Ascending aorta (tissue), 2 donors: ENCODE measurements around the gene KIF19. TPM values are rescaled to one million over a fixed set of nuclear protein-coding genes. Genes with fewer than 3 reads are reported as not detected.

Experiments
- DNase-seq, 2 donors: peaks; one replicate each; pipeline ENCODE4 v3.0.0-alpha.2; 2019; ENCODE audit warnings: low spot score in 2 of 2
- H3K27ac ChIP-seq, 2 donors: fragments of 200-600 bp; sonication (generic); one replicate each; pipeline ENCODE4 v1.5.1; 2016 to 2017; ENCODE audit warnings: mild to moderate bottlenecking in 1 of 2
- H3K27me3 ChIP-seq: fragments of 200-600 bp; sonication (generic); one replicate; pipeline ENCODE4 v1.5.1; 2017
- H3K36me3 ChIP-seq, 2 donors: fragments of 200-600 bp; sonication (generic); one replicate each; pipeline ENCODE4 v1.5.1; 2016
- H3K4me1 ChIP-seq, 2 donors: fragments of 200-600 bp; sonication (generic); one replicate each; pipeline ENCODE4 v1.5.1; 2016 to 2017; ENCODE audit warnings: mild to moderate bottlenecking in 1 of 2
- H3K4me3 ChIP-seq, 2 donors: fragments of 200-600 bp; sonication (generic); one replicate each; pipeline ENCODE4 v1.5.1; 2016 to 2017; ENCODE audit warnings: mild to moderate bottlenecking in 1 of 2
- H3K9me3 ChIP-seq, 2 donors: fragments of 200-600 bp; sonication (generic); one replicate each; pipeline ENCODE4 v1.5.1; 2016
- intact Hi-C: fragments of 100-400 bp; cut with DNase I; formaldehyde crosslinking; loops from one replicate; pipeline ENCODE4 v1.15.1; 2023
- total RNA-seq: library from RNA; depleted of rRNA; stranded (reverse); fragments of >200 nt; gene quantifications from one replicate; pipeline ENCODE4 v1.1.0, GENCODE V29; 2016
- TF ChIP-seq, protein P1 (sequence below), 3 experiments: fragments of 200-600 bp in 2 of 3; fragments of 450-650 bp in 1 of 3; sonication (generic) in 2 of 3; IDR thresholded peaks; one replicate each; pipeline ENCODE4 v1.5.1; 2016 to 2019; ENCODE audit warnings: antibody characterized with exemption in 3 of 3, mild to moderate bottlenecking in 1 of 3, moderate library complexity in 1 of 3

Gene KIF19
- total RNA-seq, 1 donor from 2014 or later, result 11.7 TPM

DNA sequence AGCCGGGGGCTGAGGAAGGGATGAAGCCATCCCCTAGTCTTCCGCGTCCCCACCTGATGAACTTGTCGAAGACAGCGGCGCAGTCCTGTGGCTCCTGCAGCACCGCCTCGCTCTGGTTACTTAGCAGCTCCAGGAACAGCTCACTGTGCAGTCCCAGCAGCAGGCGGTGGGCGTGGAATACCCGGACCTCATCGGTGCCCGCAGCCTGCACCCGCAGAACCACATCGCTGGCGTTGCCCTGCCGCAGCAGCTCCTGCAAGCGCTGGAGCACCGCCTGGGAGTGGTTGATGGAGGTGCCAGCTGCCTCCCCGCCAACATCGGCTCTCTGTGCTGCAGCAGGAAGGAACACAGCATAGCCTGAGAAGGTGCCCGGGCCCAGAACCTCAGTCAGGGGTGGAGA, 33.9 kb downstream of the KIF19 start:
- DNase-seq, result no peak
- intact Hi-C loops, result no loop called here
- H3K36me3 ChIP-seq, result no peaks in the 10 kb centered on the region
- TF ChIP-seq, protein P1, sequence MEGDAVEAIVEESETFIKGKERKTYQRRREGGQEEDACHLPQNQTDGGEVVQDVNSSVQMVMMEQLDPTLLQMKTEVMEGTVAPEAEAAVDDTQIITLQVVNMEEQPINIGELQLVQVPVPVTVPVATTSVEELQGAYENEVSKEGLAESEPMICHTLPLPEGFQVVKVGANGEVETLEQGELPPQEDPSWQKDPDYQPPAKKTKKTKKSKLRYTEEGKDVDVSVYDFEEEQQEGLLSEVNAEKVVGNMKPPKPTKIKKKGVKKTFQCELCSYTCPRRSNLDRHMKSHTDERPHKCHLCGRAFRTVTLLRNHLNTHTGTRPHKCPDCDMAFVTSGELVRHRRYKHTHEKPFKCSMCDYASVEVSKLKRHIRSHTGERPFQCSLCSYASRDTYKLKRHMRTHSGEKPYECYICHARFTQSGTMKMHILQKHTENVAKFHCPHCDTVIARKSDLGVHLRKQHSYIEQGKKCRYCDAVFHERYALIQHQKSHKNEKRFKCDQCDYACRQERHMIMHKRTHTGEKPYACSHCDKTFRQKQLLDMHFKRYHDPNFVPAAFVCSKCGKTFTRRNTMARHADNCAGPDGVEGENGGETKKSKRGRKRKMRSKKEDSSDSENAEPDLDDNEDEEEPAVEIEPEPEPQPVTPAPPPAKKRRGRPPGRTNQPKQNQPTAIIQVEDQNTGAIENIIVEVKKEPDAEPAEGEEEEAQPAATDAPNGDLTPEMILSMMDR (IDR thresholded peaks at IDR 0.05), result no peak
- H3K27ac ChIP-seq, result no peak overlapping the region
- no peak overlapping the region for H3K4me3 ChIP-seq
- H3K9me3 ChIP-seq, result no peaks in the 10 kb centered on the region
- peaks cover 19% of the 10 kb centered on the region for H3K27me3 ChIP-seq
- peaks cover 0 to 5% of the 10 kb centered on the region in 2 donors for H3K4me1 ChIP-seq

DNA sequence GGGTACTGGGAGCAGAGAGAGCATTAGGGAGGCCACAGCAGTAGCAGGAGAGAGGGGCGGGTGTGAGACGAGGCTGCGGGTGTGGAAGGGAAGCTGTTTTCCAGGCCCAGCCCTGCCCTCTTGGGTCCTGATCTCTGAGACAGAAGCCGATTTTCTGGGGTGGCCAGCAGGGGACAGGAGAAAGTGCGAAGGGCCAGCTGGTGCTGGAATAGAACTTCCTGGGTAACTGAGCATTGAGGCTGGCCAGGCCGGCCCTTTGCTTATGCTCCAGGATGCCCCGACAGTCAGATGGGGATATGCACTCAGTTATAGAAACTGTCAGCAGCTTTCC, 34.8 kb downstream of the KIF19 start:
- H3K4me1 ChIP-seq, result peaks cover 0 to 5% of the 10 kb centered on the region in 2 donors
- TF ChIP-seq, protein P1 (IDR thresholded peaks at IDR 0.05), result no peak
- DNase-seq, result no peak
- H3K36me3 ChIP-seq, result no peaks in the 10 kb centered on the region
- intact Hi-C loops, result no loop called here
- H3K4me3 ChIP-seq, result no peak overlapping the region
- H3K27me3 ChIP-seq, result peaks cover 19% of the 10 kb centered on the region
- no peak overlapping the region for H3K27ac ChIP-seq
- H3K9me3 ChIP-seq, result no peaks in the 10 kb centered on the region

DNA sequence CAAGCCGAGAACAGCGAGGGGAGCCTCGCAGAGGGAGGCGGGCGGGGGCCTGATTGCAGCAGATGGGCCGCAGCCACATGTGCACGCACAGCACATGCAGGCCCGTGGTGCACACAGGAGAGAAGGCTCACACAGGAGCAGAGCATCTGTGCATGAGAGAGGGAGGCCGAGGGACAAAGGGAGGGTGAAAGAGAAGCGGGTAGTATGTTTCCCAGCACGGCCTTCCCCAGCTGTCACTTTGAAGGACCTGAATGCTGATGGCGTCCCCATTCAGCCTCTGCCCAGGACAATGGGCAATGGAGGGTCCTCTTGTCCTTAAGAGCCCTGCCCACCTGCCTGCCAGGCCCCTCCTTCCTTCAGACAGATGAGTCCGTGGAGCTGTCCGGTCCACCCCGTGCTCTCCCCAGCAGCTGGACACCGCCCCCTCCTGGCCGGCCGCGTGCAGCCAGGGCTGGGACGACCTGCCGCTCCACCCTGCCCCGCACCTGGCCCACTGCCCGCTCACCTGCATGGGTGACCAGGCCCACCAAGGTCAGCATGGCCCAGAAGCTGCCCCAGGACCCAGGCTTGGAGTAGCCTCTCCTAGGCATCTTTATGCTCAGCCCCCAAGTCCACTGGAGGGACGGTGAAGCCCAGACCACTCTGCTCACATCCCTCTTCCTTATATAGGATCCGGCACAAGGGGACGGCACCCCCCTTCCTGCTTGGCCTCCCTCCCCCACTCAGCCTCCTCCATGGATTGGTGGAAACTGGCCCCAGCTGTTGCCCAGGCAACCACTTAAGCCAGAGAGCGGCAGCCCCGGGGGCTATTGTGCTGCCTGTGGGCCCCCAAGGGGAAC, 35.4 kb downstream of the KIF19 start, which contains the start of gene BTBD17:
TSS of gene BTBD17 (minus strand) at position 639 of the 839 bp plus-strand sequence. CDS start at position 590, 49 bp downstream.
- H3K27me3 ChIP-seq, result peaks cover 19% of the 10 kb centered on the region
- no peaks in the 10 kb centered on the region for H3K36me3 ChIP-seq
- no peaks in the 10 kb centered on the region for H3K9me3 ChIP-seq
- TF ChIP-seq, protein P1 (IDR thresholded peaks at IDR 0.05), result peak in 2 of 3 experiments; percentile 42 to 54
- H3K27ac ChIP-seq, result no peak within 1 kb of the TSS
- intact Hi-C loops, result no loop called here
- DNase-seq, result no peak
- H3K4me3 ChIP-seq, result no peak within 1 kb of the TSS
- peaks cover 0 to 5% of the 10 kb centered on the region in 2 donors for H3K4me1 ChIP-seq

DNA sequence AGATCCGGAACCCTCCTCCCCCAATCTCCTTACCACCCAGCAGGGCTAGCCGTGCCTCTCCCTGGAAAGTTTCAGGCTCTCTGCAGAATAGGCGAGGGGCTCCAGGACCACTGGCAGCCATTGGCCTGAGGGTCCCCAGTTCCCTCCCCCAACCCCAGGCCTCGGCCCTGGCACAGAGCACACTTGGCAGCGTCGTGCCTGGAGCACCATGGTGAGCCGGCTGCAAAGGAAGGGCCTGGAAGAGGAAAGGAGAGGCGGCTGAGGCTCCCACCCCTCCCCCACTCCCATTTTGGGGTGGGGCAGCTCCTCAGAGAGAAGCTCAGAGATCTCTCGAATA, 36.0 kb downstream of the KIF19 start:
- TF ChIP-seq, protein P1 (IDR thresholded peaks at IDR 0.05), result no peak
- peaks cover 19% of the 10 kb centered on the region for H3K27me3 ChIP-seq
- DNase-seq, result no peak
- H3K27ac ChIP-seq, result no peak overlapping the region
- H3K4me3 ChIP-seq, result no peak overlapping the region
- no peaks in the 10 kb centered on the region for H3K36me3 ChIP-seq
- intact Hi-C loops, result no loop called here
- peaks cover 0 to 4% of the 10 kb centered on the region in 2 donors for H3K4me1 ChIP-seq
- H3K9me3 ChIP-seq, result no peaks in the 10 kb centered on the region

DNA sequence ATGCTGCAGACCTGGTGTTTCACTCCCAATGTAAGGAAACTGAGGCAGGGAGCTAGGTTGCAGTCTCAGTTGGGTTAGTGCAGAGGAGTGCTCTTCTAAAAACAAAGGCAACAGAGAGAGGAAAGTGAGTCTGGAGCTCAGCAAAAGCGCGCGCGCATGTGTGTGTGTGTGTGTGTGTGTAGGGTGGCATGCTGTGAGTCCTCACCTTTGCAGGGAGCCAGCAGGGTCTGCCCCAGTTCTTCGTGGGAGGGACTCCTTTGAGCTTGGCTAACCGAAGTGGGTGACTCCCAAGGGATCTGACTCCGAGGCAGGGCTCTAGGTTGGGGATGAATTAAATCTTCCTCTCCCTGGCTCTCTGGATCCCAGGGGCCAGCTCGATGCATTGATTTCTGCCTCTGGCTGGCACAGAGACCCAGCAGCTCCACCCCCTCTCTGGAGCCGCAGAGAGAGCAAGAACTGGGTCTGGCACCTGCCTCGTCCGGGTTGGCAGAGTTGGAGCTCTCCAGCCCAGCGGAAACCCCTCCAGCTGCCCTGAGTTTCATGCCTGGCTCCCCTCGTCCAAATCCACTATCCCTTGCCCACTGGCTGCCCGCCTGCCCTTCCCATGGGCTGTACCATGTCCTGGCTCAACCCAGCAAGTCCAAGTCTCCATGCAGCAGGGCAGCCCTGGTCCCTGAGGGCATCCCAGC, 36.9 kb downstream of the KIF19 start:
- no peak for DNase-seq
- H3K4me3 ChIP-seq, result no peak overlapping the region
- intact Hi-C loops, result no loop called here
- peaks cover 15% of the 10 kb centered on the region for H3K27me3 ChIP-seq
- TF ChIP-seq, protein P1 (IDR thresholded peaks at IDR 0.05), result no peak
- no peak overlapping the region for H3K27ac ChIP-seq
- no peaks in the 10 kb centered on the region for H3K9me3 ChIP-seq
- no peaks in the 10 kb centered on the region for H3K4me1 ChIP-seq
- H3K36me3 ChIP-seq, result no peaks in the 10 kb centered on the region
